IMR-90 (cell line): ENCODE results near the gene ZNF350. TPM values are rescaled to one million over a fixed set of nuclear protein-coding genes. Genes with fewer than 3 reads are reported as not detected.

Experiments used
- ATAC-seq: fragments of 200-7000 bp; cut with Tn5 transposase; 2 replicates; pipeline ENCODE4 v1.9.1; 2020; ENCODE audit warnings: low read depth, mild to moderate bottlenecking, moderate library complexity
- BruUV-seq: library from RNA; stranded (reverse); fragments of 400-500 nt; replicated peaks from 2 replicates; lab custom pipeline; 2021; lab: Mats Ljungman, UMichigan
- CTCF ChIA-PET: fragments of 300-600 bp; formaldehyde crosslinking; extraction: SDS; loops from one replicate; lab custom pipeline; 2021; ENCODE audit warnings: antibody characterized with exemption; lab: Yijun Ruan, JAX
- POLR2A ChIA-PET: fragments of 300-600 bp; sonication (Branson Sonifier 250); formaldehyde crosslinking; loops from one replicate; lab custom pipeline; 2022; ENCODE audit warnings: antibody characterized with exemption; ENCODE audit not compliant: unreplicated experiment; lab: Charles Lee
- DNase-seq: peaks from one replicate; pipeline ENCODE4 v3.0.0; 2013
- H2AFZ ChIP-seq: replicated peaks from 2 replicates; pipeline ENCODE3; 2013; ENCODE audit warnings: low read length, mild to moderate bottlenecking; ENCODE audit not compliant: poor library complexity
- H2AK5ac ChIP-seq: 2 replicates; pipeline ENCODE4 v1.6.1; 2013; ENCODE audit warnings: low read depth, low read length, inconsistent platforms
- H2AK9ac ChIP-seq: replicated peaks from 2 replicates; pipeline ENCODE3; 2013; ENCODE audit warnings: mild to moderate bottlenecking, low read depth, low read length, moderate library complexity; ENCODE audit not compliant: poor library complexity
- H2BK120ac ChIP-seq: 2 replicates; pipeline ENCODE4 v1.6.1; 2013; ENCODE audit warnings: low read depth, low read length, inconsistent platforms
- H2BK15ac ChIP-seq: 3 replicates; pipeline ENCODE4 v1.6.1; 2013; ENCODE audit warnings: low read depth, low read length, inconsistent platforms
- H2BK20ac ChIP-seq: 2 replicates; pipeline ENCODE4 v1.6.1; 2013; ENCODE audit warnings: low read depth, mild to moderate bottlenecking, inconsistent platforms, low read length, moderate library complexity
- H2BK5ac ChIP-seq: 2 replicates; pipeline ENCODE4 v1.6.1; 2013; ENCODE audit warnings: mild to moderate bottlenecking, low read depth, low read length, inconsistent platforms; ENCODE audit not compliant: poor library complexity, severe bottlenecking
- H3K14ac ChIP-seq: replicated peaks from 2 replicates; pipeline ENCODE4 v1.6.1; 2013; ENCODE audit warnings: low read depth, low read length, inconsistent platforms
- H3K18ac ChIP-seq: 2 replicates; pipeline ENCODE4 v1.6.1; 2013; ENCODE audit warnings: low read depth, low read length, control low read depth
- H3K23ac ChIP-seq: 2 replicates; pipeline ENCODE4 v1.6.1; 2013; ENCODE audit warnings: low read depth, low read length, inconsistent platforms
- H3K27ac ChIP-seq: 2 replicates; pipeline ENCODE4 v1.5.1; 2013; ENCODE audit warnings: mild to moderate bottlenecking, control low read depth, low read length; ENCODE audit not compliant: insufficient read depth
- H3K27me3 ChIP-seq: 2 replicates; pipeline ENCODE4 v1.6.1; 2013; ENCODE audit warnings: low read length; ENCODE audit not compliant: control insufficient read depth, insufficient read depth
- H3K36me3 ChIP-seq: 2 replicates; pipeline ENCODE4 v1.6.1; 2013; ENCODE audit warnings: low read length, mixed read lengths; ENCODE audit not compliant: control insufficient read depth, insufficient read depth
- H3K4ac ChIP-seq: 2 replicates; pipeline ENCODE4 v1.6.1; 2013; ENCODE audit warnings: low read depth, low read length, inconsistent platforms
- H3K4me1 ChIP-seq: 2 replicates; pipeline ENCODE4 v1.6.1; 2013; ENCODE audit warnings: low read length, mixed read lengths; ENCODE audit not compliant: control insufficient read depth, insufficient read depth
- H3K4me2 ChIP-seq: 2 replicates; pipeline ENCODE4 v1.6.1; 2013; ENCODE audit warnings: low read depth, mild to moderate bottlenecking, control low read depth, low read length, moderate library complexity
- H3K4me3 ChIP-seq: 2 replicates; pipeline ENCODE4 v1.5.1; 2013; ENCODE audit warnings: low read depth, mild to moderate bottlenecking, control low read depth, low read length, moderate library complexity; ENCODE audit not compliant: insufficient read depth
- H3K56ac ChIP-seq: 2 replicates; pipeline ENCODE4 v1.6.1; 2013; ENCODE audit warnings: low read length, inconsistent platforms; ENCODE audit not compliant: insufficient read depth; ENCODE audit errors: extremely low read depth
- H3K79me1 ChIP-seq, 2 experiments: 2 replicates each; pipeline ENCODE4 v1.6.1; 2013; ENCODE audit warnings: low read length in 2 of 2, inconsistent platforms in 1 of 2, low read depth in 1 of 2
- H3K9ac ChIP-seq: 2 replicates; pipeline ENCODE4 v1.6.1; 2013; ENCODE audit warnings: low read depth, low read length, control low read depth
- H3K9me1 ChIP-seq: 2 replicates; pipeline ENCODE4 v1.6.1; 2013; ENCODE audit warnings: low read length, inconsistent platforms; ENCODE audit not compliant: insufficient read depth
- H3K9me3 ChIP-seq: 2 replicates; pipeline ENCODE4 v1.6.1; 2013; ENCODE audit warnings: low read length; ENCODE audit not compliant: control insufficient read depth, insufficient read depth
- H4K20me1 ChIP-seq: 2 replicates; pipeline ENCODE4 v1.6.1; 2013; ENCODE audit warnings: low read length, inconsistent platforms; ENCODE audit not compliant: insufficient read depth
- H4K5ac ChIP-seq: 2 replicates; pipeline ENCODE4 v1.6.1; 2013; ENCODE audit warnings: mild to moderate bottlenecking, low read depth, low read length, control low read depth
- H4K8ac ChIP-seq, 2 experiments: 2 replicates each; pipeline ENCODE4 v1.6.1; 2013; ENCODE audit warnings: low read depth in 2 of 2, low read length in 2 of 2, control low read depth in 1 of 2, inconsistent platforms in 1 of 2
- H4K91ac ChIP-seq: 2 replicates; pipeline ENCODE4 v1.6.1; 2013; ENCODE audit warnings: low read depth, low read length, inconsistent platforms; ENCODE audit not compliant: insufficient read depth
- BHLHE40 ChIP-seq: fragments of 150-350 bp; IDR thresholded peaks from 2 replicates; pipeline ENCODE4 v1.6.1; 2016; ENCODE audit warnings: mild to moderate bottlenecking, low read depth, low read length
- CEBPB ChIP-seq: IDR thresholded peaks from 2 replicates; pipeline ENCODE4 v1.6.1; 2012; ENCODE audit warnings: low read depth, low read length, improper control_type of control experiment
- CHD1 ChIP-seq: IDR thresholded peaks from 2 replicates; pipeline ENCODE4 v1.6.1; 2012; ENCODE audit warnings: low read depth, low read length, improper control_type of control experiment
- CTCF ChIP-seq: conservative IDR thresholded peaks from 2 replicates; pipeline ENCODE4 v1.5.1; 2012; ENCODE audit warnings: mild to moderate bottlenecking, low read depth, low read length, improper control_type of control experiment
- ELK1 ChIP-seq: fragments of 150-350 bp; IDR thresholded peaks from 2 replicates; pipeline ENCODE4 v1.6.1; 2016; ENCODE audit warnings: low read depth, mild to moderate bottlenecking, low read length, moderate library complexity, borderline replicate concordance
- FOS ChIP-seq: fragments of 150-350 bp; IDR thresholded peaks from 2 replicates; pipeline ENCODE4 v1.6.1; 2016; ENCODE audit warnings: low read depth, low read length
- MAFK ChIP-seq: IDR thresholded peaks from 2 replicates; pipeline ENCODE4 v1.6.1; 2012; ENCODE audit warnings: low read depth, low read length, improper control_type of control experiment
- MAZ ChIP-seq: IDR thresholded peaks from 2 replicates; pipeline ENCODE4 v1.6.1; 2012; ENCODE audit warnings: low read depth, mild to moderate bottlenecking, low read length, improper control_type of control experiment, moderate library complexity, borderline replicate concordance
- NFE2L2 ChIP-seq: fragments of 150-350 bp; IDR thresholded peaks from 2 replicates; pipeline ENCODE4 v1.6.1; 2016; ENCODE audit warnings: low read depth, mild to moderate bottlenecking, low read length
- POLR2A ChIP-seq: IDR thresholded peaks from 2 replicates; pipeline ENCODE4 v1.6.1; 2012; ENCODE audit warnings: mild to moderate bottlenecking, low read depth, low read length
- RAD21 ChIP-seq: IDR thresholded peaks from 2 replicates; pipeline ENCODE4 v1.6.1; 2012; ENCODE audit warnings: low read length, improper control_type of control experiment
- RCOR1 ChIP-seq: IDR thresholded peaks from 2 replicates; pipeline ENCODE4 v1.6.1; 2012; ENCODE audit warnings: mild to moderate bottlenecking, low read length, improper control_type of control experiment; ENCODE audit not compliant: insufficient replicate concordance
- RFX5 ChIP-seq: IDR thresholded peaks from 2 replicates; pipeline ENCODE4 v1.8.0; 2012; ENCODE audit warnings: low read depth, mild to moderate bottlenecking, low read length, moderate library complexity
- SMC3 ChIP-seq: fragments of 150-350 bp; IDR thresholded peaks from 2 replicates; pipeline ENCODE4 v1.6.1; 2016; ENCODE audit warnings: low read depth, mild to moderate bottlenecking, antibody characterized with exemption, low read length, moderate library complexity
- USF2 ChIP-seq: fragments of 150-350 bp; IDR thresholded peaks from 2 replicates; pipeline ENCODE4 v1.6.1; 2017; ENCODE audit warnings: mild to moderate bottlenecking, antibody characterized with exemption, low read length, low read depth
- WGBS, 2 experiments: methylation state at CpG; one replicate each; pipeline versions ENCODE4 v1.1.5 to v1.1.7; 2013; ENCODE audit warnings: missing lambda C conversion rate in 2 of 2; ENCODE audit not compliant: insufficient read length in 1 of 2; ENCODE audit errors: extremely low coverage in 2 of 2; 5-methylcytosine and 5-hydroxymethylcytosine counted together
- dilution Hi-C: fragments of 300-500 bp; cut with HindIII; formaldehyde crosslinking; loops from one replicate; pipeline ENCODE4 v1.14.3; 2018; ENCODE audit warnings: low sequenced_read_pairs; ENCODE audit not compliant: unreplicated experiment
- in situ Hi-C: fragments of 300-500 bp; cut with MboI; formaldehyde crosslinking; loops from 3 replicates; pipeline ENCODE4 v1.14.3; 2019; ENCODE audit warnings: low sequenced_read_pairs, inconsistent platforms, mixed read lengths
- intact Hi-C: fragments of 100-400 bp; cut with micrococcal nuclease; formaldehyde crosslinking; loops from 2 replicates; pipeline ENCODE4 v1.10.0; 2022
- polyA plus RNA-seq, 3 experiments: library from polyadenylated mRNA; depleted of rRNA; stranded (reverse); fragments of >200 nt; gene quantifications; 2 replicates each; pipeline ENCODE4 v1.2.3, GENCODE V29; 2012; ENCODE audit warnings: low replicate concordance in 1 of 3
- total RNA-seq: library from RNA; depleted of rRNA; stranded (reverse); fragments of >200 nt; gene quantifications from 2 replicates; pipeline ENCODE4 v1.2.3, GENCODE V29; 2012

ZNF350 gene
- total and polyA plus RNA-seq, 2 of the 4 experiments (the other 2 are of a cell fraction): 4.7 to 14.0 TPM

- Histone ChIP-seq H3K79me1 (peaks cover 6 to 35% of the 10 kb centered on the region in 2 experiments), H2AK5ac (no peak overlapping the region), H2AK9ac (no peak overlapping the region), H3K27ac (no peak overlapping the region), H3K27me3 (no peaks in the 10 kb centered on the region), H3K4me2 (no peak overlapping the region), H2BK5ac (no peak overlapping the region), H2AFZ (no peak overlapping the region), H3K9me1 (no peaks in the 10 kb centered on the region), H3K4me3 (no peak overlapping the region), H4K5ac (no peak overlapping the region), H3K9me3 (peaks cover 59% of the 10 kb centered on the region), H3K4ac (no peak overlapping the region), H3K9ac (no peak overlapping the region), H2BK15ac (no peak overlapping the region), H3K14ac (no peak overlapping the region), H3K36me3 (peaks cover 35% of the 10 kb centered on the region), H3K56ac (no peak overlapping the region), H4K8ac (no peak overlapping the region), H3K4me1 (no peaks in the 10 kb centered on the region), H2BK20ac (no peak overlapping the region), H4K20me1 (no peaks in the 10 kb centered on the region), H3K18ac (no peak overlapping the region), H2BK120ac (no peak overlapping the region), H4K91ac (no peak overlapping the region), H3K23ac (no peak overlapping the region)
- POLR2A ChIA-PET: no interaction called here
- intact Hi-C loops (no loop called here), in situ Hi-C loops (no loop called here), dilution Hi-C loops (no loop called here)
- TF ChIP-seq FOS: no peak
- no peak for TF ChIP-seq CEBPB
- TF ChIP-seq MAFK: no peak
- no peak for TF ChIP-seq SMC3
- TF ChIP-seq USF2: no peak
- TF ChIP-seq RFX5: no peak
- TF ChIP-seq CHD1: no peak
- TF ChIP-seq RAD21: no peak
- no peak for TF ChIP-seq ELK1
- no peak for TF ChIP-seq RCOR1
- TF ChIP-seq MAZ: no peak
- TF ChIP-seq BHLHE40: no peak
- TF ChIP-seq POLR2A: no peak
- no peak for TF ChIP-seq CTCF
- TF ChIP-seq NFE2L2: no peak
- BruUV-seq: no TSS peak
- CTCF ChIA-PET: no interaction called here
- DNase-seq (no peak), ATAC-seq (no peak)
- WGBS, 2 experiments: 100% methylated on average over 3 of the region's 7 CpGs; no CpG with 5 or more reads in 1 of the 2 experiments
Measured at GRCh38 chr19:51977346-51977745, 9.3 kb downstream of the ZNF350 start.
